ENCODE measurements around the gene VPS4A. TPM values are rescaled to one million over a fixed set of nuclear protein-coding genes. Genes with fewer than 3 reads are reported as not detected.
A peak's percentile ranks its signal among the peaks of the same experiment; 100 is the strongest.

Gene VPS4A
- total and polyA plus RNA-seq, 10 of the 15 experiments (the other 5 are each of a cell fraction or from before 2014, with no cell fraction given), result 5.2 to 36.3 (median 21.4) TPM

DNA sequence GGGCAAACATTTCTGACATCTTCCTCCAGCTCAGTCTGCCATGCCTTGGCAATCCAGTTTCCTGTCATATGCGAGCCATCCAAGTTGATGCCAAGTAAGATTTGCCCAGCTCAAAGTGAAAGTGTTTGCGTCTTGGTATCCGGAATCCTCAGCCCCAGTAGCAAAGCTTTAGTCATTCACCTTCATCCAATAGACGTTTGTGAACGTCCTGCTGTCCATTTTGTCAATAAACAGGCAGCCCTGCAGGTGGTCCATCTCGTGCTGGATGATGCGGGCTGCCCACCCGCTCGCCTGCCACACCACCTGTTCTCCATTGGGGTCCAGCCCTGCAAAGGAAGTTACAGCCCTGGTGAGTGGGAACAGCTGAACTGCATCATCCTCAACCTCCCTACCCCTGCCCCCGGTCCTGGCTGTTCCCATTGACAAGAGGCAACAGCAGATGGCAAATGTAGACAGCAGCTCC is 17.7 kb downstream of the VPS4A start:
- Histone ChIP-seq H3K4me3 (peak overlapping the region; percentile 89), H4K20me1 (ENCODE audit: control insufficient read depth, insufficient read depth) (peaks cover 8% of the 10 kb centered on the region; the same call in 1 of the 2 replicates), H3K4me1 (ENCODE audit: control insufficient read depth, insufficient read depth, low read length) (peaks cover 10% of the 10 kb centered on the region), H3K4me2 (ENCODE audit: control insufficient read depth, insufficient read depth) (peak overlapping the region; percentile 74), H2AFZ (ENCODE audit: control insufficient read depth, low read depth, low read length) (no peak overlapping the region), H3K9me3 (replicated peaks; ENCODE audit: control insufficient read depth, insufficient read depth, low read length) (no peaks in the 10 kb centered on the region), H3K36me3 (ENCODE audit: control insufficient read depth in 2 of 2, insufficient read depth in 2 of 2, low read length in 1 of 2) (peaks cover 13 to 29% of the 10 kb centered on the region in 2 experiments), H3K79me2 (ENCODE audit: control insufficient read depth, insufficient read depth, low read length) (peaks cover 58% of the 10 kb centered on the region), H3K27ac (ENCODE audit: control insufficient read depth, insufficient read depth) (0 out of 2 replicates have a peak overlapping the region, but pooled peaks have one; percentile 18), H3K9ac (ENCODE audit: control insufficient read depth, insufficient read depth, low read length) (peak overlapping the region; percentile 88), H3K27me3 (replicated peaks in 1 of 2; ENCODE audit: control insufficient read depth in 2 of 2, insufficient read depth in 2 of 2, low read length in 1 of 2) (no peaks in the 10 kb centered on the region)
- TF ChIP-seq NFYB (IDR thresholded peaks at IDR 0.05; ENCODE audit: insufficient read depth, low read depth, low read length) (no peak), MLLT1 (IDR thresholded peaks at IDR 0.05) (no peak), NR2C1 (IDR thresholded peaks at IDR 0.05) (no peak), SMAD5 (IDR thresholded peaks at IDR 0.05; ENCODE audit: low read depth) (0 out of 2 replicates have a peak, but pooled peaks have one; percentile 18)
- TF ChIP-seq, protein P1, sequence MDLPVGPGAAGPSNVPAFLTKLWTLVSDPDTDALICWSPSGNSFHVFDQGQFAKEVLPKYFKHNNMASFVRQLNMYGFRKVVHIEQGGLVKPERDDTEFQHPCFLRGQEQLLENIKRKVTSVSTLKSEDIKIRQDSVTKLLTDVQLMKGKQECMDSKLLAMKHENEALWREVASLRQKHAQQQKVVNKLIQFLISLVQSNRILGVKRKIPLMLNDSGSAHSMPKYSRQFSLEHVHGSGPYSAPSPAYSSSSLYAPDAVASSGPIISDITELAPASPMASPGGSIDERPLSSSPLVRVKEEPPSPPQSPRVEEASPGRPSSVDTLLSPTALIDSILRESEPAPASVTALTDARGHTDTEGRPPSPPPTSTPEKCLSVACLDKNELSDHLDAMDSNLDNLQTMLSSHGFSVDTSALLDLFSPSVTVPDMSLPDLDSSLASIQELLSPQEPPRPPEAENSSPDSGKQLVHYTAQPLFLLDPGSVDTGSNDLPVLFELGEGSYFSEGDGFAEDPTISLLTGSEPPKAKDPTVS (IDR thresholded peaks at IDR 0.05; ENCODE audit: low read depth, low read length), result no peak
- POLR2A ChIA-PET, result interaction anchor here (1.4 to 6.6 kb wide), 2 partner anchors 11 to 52 kb away, joined by 3 to 42 read pairs; partner anchors contain the start of genes COG8 and NIP7
- DNase-seq (ENCODE audit: low read depth, low spot score) (no peak), FAIRE-seq (no peak), ATAC-seq (no peak)
- no TSS peak for BruUV-seq (replicated peaks)
- SMC1A ChIA-PET (ENCODE audit: uncharacterized antibody, unreplicated experiment), result interaction anchor here (1.3 to 1.9 kb wide), 2 partner anchors 11 to 17 kb away, joined by 4 read pairs; no protein-coding TSS in a partner anchor
- CTCF ChIA-PET, result interaction anchor here (1.1 to 2.3 kb wide), 4 partner anchors 10 to 67 kb away, joined by 3 to 9 read pairs (median 7); partner anchors contain the start of gene COG8
- in situ Hi-C loops (cut with MboI) (no loop called here), intact Hi-C loops (cut with micrococcal nuclease; ENCODE audit: unreplicated experiment) (no loop called here)
- RAD21 ChIA-PET (ENCODE audit: unreplicated experiment), result no interaction called here
- under 1% methylated on average over 10 of the region's 10 CpGs for WGBS (ENCODE audit: insufficient coverage, insufficient replicate concordance, low lambda C conversion rate, missing lambda C conversion rate)

All from GM12878 (cell line).